ENCODE data around the gene GBF1.

Gene GBF1

DNA sequence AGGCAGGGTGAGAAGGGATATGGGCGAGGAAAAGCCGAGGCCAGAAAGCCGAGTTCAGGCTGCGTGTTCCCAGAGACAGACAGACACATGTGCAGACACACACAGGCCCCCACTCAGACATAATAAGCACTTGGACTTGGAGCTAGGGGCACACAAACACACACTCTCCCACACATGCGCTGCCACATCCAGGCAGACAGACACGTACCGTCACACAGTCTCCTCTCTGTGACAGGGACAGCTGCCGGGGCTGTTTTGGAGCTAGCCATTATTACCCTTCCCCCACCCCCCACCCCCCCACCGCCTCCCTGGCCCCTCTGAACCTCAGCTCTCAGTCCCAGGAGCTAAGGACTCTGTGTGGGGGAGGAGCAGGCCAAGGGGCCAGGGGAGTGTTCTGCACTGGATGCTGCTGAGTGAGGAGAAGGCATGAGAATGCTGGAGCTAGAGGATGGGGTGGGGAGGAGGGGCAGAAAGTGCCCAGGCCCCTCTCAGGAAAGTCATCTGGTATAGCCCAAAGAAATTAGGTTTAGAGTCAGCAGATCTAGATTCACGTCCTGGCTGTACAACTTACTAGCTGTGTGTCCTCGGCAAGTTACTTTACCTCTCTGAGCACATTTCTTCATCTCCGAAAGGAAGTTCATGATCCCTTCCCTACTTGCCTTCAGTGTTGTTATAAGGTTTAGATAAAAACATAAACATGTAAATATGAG, 10.3 kb upstream of the GBF1 start:
- DNase-seq: no peak

DNA sequence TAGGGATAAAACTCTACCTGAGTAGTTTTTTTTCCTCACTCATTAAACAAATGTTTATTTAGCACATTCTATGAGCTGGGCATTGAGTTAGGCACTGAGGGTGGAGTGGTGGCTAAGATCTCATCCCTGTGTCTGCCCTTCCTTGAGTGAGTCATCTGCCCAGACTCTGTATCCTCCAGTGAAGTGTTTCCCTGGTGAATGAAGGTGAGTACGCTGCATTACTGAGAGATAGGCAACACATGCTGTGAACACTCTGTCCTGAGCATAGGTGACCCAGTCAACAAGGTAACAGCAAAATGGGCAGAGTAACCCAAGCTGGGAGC, 9.8 kb upstream of the GBF1 start:
- no peak for DNase-seq

DNA sequence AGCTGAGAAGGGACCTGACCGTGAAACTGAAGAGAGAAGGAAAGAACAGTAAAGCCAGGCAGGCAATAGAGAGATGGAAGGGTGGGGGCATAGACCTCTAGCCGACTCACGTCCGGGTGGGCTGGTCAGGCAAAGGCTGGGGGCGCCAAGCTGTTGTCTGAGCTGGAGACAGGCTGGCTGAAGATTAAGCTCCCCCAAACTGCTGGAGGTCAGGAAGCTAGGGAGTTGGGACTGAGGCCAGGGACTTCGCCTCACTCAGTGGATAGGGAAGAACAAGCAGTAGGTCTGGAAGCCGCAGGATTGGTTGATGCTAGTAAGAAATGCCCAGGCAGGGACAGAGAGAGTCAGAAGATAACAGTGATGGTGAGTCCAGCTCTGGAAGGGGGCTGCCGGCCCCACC, 9.3 kb upstream of the GBF1 start:
- DNase-seq: no peak

DNA sequence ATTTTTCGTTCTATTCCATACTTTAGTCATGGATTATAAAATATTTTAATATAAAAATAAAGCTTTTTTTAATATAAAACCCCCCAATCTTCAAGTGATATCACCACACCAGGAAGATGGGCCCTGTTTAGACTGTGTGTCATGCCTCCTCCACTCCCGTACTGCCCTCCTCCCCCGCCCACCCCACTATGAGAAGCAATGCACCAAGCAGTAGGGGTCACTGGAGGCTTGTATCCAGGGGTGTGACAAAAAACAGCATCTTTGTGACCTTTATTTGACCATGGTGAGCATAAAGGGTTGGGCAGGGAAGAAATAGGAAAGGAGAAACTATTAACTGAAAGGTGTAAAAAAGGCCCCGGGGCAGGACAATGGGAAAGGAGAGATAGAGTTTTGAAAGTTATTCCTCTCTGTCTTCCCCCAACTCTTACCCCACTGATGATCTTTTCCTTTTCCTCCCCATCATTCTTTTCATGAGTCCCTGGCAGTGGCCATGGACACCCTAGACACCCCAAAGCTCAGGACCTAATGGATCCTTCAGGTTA, 7.5 kb upstream of the GBF1 start:
- no peak for DNase-seq

DNA sequence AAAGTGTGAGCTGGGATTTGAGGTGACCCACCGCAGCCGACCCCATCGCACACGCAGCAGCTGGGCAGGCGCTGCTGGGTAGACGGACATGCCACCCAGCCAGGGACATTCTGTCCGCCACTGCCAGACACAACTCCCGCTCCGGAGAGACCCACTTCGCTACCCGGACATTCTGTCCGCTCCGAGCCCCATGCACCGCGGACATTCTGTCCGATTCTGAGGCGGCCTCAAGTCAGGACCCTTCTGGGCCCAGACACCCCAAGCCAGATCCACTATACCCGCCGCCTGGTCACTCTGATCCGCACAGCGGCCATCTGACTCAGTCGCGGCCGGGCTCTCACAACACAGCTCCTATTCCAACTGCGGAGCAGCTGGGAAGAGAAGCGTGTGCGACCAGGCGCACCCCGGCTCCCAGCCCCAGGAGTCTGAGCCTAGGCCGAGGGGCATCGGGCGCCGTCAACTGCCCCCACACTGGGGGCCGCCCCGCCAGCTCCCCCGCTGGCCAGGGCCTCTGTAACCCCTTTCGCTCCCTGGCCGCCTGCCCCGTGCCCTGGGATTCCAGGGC, 4.8 kb upstream of the GBF1 start:
- DNase-seq: no peak

DNA sequence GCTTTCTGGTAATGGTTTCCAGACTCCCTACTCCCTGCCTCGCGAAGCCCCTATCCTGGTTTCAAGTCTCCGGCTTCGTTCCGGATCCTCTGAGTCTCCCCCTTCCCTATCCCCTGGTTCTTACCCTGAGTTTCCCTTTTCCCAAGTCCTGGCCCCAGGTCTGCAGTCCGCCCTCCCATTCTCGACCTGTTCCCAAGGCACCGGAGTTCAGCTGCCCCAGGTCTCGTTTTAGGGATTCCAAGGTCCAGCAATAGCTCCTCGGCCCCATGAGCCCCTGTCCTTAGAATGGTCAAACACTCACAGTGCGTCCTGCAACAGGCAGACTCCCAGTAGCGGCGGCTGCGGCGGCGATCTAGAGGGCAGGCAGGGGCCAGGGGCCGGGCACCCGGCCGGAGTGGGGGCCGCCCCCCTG, 4.3 kb upstream of the GBF1 start:
- DNase-seq: no peak

DNA sequence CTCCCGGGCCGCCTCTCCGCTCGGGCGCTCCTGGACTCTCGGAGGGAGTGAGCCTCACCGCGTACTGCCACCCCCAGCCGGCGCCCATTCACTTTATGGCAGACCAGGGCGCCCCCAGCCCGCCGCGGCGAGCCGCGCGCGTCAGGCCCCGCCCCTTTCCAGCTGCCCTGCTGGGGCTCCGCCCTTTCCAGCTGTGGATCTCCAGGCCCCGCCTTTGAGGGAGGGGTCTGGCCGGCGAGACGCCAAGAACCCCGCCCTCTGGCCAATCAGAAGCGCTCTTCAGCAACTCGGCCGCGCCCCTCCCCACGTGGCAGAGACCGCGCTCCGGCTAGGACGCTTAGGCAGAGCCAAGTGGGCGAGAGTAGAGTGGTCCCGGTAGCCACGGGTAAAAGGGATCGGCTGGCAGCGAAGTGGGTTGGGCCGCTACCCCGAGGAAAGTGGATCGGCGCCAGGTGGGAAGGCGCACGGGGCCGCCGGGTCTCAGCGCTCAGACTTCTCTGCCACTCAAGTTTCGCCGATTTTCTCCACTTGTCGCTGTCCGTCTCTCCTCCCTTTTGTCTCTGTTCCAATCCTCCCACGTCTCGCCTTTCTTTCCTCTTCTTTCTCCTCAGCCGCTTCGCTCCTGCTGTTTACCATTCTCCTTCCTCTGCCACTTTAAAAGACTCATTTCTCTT, 3.8 kb upstream of the GBF1 start, which contains the start of gene PITX3:
Gene PITX3 (minus strand): TSS at position 69 of the 674 bp plus-strand sequence. CDS start 9,432 bp downstream, outside the sequence.
- peak; percentile 87 for DNase-seq

DNA sequence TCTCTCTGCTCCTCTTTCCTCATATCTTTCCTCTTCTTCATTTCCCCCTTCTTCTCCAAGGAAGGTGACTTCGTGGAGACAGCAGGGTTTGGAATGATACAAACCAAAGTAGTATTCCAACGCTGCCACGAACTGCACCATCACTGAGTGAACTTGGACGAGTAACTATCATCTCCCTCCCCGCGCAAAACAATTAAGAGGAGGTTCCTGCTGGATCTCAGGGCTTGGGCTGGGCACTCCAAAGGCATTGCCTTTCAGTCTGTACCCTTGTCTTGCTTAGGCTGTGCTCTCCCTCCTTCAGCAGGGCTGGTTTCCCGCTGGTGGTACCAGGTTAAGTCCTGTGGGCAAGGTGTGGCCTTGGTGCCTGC, 3.2 kb upstream of the GBF1 start:
- no peak for DNase-seq

DNA sequence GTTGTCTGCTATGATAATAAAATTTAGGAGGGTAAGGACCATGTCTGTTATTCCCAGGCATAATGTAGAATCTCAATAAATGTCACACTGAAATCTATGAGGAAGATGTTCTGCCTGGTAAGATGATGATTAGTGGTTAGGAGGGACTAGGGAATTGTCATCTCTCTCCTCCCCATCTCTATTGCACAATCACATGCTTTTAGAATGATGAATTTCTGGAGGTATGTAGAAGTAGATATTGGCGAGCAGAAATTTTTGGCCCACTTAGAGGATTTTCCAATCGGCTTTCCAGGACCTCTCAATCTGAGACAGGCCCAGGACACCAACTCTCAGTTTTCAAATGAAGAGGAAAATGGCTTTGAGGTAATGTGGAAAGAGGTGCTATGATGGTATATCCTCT, 2.0 kb upstream of the GBF1 start:
- peak; percentile 84 for DNase-seq

DNA sequence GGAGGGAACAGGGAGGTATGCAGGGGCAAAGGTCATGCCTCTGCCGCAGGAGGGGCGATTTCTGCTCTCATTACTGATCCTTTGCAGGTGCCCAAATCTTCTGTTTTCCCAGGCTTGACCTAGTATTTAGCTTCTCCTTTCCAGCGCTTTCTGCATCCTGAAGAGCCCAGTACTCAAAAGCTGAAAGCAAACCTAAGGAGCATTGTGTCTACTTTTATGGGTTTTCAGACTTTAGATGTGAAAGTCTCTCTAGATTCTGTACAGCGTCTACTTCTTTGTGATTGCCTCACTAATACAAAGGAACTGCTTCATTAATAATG, 560 bp downstream of the GBF1 start:
- no peak for DNase-seq

DNA sequence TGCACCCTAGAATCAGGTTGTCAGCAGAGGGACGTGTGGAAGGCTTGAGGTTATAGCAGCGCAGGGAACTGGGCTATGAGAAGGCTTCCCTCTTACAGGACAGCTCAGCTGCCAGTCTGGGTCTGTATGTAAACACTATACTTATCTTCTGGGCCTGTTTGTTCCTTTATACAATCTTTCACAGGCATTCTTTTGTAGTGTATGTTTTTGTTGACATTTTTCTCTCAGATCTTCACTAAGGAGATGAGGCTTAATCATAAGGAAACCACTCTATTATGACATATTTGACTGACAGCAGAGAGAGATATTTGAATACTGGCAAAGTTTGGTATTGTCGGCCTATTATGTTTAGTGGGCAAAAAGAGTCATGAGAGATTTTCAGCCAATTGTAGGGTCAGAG, 929 bp downstream of the GBF1 start:
- peak; percentile 31 for DNase-seq

DNA sequence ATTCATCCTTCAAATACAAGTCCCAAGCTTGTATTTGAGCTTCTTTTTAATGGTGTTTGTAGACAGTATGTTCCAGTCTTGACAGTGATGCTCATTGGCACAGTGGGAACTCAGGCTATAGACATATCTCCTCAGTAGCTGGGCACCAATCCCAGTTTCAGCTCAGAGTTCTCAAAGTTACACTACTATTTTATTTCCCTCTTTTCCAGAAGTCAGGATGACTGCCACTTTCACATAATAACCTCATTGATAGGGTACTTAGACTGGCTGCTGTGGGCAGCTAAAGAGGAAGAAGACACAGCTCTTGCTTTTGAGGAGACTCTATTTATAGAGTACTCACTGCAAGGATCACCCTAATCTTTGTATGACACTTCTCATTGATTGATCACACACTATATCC, 2.4 kb downstream of the GBF1 start:
- no peak for DNase-seq

DNA sequence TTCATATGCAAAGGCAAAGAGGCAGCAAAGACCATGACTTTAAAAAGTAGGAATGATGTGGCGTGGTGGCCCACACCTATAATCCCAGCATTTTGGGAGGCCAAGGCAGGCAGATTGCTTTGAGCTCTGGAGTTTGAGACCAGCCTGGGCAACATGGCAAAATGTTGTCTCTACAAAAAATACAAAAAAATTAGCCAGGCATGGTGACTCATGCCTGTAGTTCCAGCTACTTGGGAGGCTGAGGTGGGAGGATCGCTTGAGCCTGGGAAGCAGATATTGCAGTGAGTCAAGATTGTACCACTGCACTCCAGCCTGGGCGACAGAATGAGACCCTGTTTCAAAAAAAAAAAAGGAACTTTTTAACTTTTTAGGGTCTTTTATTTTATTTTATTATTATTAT, 7.2 kb downstream of the GBF1 start:
- peak; percentile 50 for DNase-seq

DNA sequence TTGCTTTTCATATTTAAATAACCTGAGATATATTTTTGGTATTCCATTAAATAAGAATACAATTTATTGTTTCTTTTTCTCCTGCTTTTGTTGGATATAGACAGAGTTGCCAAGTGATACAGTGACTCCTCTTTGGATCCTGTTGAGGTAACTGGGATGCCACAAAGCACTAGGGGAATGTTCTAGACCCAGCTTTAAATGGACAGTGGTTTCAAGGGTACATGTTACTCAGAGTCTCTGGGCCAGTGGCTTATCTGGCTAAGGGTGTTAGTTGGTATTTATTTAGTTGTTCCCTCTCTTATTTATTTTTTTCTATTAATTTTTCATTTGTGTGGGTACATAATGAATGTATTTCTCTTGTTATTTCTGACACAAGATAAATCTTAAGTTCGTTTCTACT, 9.1 kb downstream of the GBF1 start:
- DNase-seq: no peak

DNA sequence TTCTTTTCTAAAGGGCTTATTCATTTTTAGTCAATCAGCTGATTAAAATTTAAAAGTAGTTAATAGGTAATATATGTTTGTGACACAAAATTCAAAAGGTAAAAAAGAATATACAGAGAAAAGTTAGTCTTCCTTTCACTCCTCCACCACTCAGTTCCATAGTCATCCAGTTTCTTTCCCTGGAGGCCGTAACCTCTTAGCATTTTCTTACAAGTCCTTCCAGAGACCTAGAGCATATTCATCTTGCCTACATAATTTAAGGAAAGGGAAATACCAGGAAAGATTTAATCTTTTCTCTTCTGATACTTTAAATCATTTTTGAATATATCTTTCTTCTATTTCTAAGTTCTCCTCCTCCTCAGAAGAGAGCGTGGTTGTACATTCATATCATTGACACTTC, 10.1 kb downstream of the GBF1 start:
- no peak for DNase-seq

DNA sequence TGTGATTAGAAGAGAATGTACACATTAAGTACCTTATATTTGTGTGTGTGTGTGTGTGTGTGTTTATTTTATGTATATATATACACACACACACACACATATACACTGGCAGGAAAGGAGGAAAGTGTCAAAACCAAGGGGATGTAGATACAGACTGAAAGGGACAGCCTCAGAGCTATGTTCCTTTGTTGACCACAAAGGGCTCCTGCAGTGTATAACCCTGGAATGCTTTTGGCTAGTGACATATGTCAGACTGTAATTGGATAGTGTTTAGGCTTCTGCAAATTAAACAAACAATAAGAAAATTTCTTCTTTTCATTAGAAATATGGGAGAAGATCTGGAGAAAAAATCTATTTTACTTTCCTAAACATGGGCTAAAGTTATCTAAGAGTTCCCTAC, 15.9 kb downstream of the GBF1 start:
- no peak for DNase-seq

DNA sequence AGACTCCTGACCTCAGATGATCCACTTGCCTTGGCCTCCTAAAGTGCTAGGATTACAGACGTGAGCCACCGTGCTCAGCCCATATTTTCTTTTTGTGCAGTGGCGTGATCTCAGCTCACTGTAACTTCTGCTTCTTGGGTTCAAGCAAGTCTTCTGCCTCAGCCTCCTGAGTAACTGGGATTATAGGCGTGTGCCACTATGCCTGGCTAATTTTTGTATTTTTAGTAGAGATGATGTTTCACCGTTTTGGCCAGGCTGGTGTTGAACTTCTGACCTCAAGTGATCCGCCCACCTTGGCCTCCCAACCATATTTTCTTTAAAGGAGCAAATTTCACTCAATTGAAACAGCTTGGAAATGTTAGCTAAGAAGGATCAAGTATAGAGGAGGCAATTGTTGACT, 16.5 kb downstream of the GBF1 start:
- no peak for DNase-seq

DNA sequence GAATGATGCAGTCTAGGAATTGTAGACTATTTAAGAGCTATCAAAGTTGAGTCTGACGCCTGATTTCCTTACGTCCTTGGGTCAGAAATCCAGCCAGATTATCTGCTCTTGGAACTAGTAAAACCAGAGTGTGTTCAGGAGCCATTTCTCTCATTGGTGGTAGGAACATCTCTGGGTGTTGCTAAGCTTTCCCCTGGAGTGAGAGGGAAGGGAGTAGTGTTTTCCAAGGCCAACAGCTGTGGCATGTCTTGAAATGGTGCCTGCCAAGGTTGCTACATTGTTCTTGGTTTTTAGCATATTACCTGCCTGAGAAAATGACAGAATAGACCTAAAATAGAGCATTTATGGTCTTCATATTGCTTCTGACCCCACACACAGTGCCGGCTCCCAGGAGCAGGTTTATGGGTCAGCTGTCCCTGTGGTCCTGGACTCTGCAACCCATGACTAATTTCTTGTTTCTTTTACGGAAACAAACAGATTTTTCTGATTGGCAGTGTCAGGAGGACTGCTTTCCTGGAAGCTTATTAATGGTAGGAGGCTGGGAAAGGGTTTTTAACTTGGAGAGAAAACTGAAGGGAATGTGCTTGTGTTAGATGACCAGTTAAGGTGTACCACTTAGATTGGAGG, 17.5 kb downstream of the GBF1 start:
- no peak for DNase-seq

DNA sequence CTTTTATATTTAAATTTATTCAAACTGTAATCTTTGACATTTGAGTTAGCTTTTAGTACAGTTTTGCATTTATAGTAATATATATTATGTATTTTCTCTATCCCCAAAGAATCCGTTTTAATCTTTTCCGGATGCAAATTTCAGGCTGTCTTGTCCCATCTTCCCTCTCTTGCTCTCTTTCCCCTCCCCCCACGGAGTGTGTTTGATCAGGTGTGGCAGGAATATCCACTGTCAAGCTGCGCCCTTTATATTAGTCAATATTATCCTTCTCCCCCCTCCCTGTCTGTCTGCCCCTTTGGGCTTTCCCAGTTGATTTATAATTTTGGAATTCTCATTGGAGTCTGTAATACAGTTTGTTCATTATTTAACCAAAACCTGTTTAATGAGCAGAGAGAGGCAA, 19.0 kb downstream of the GBF1 start:
- DNase-seq: no peak

DNA sequence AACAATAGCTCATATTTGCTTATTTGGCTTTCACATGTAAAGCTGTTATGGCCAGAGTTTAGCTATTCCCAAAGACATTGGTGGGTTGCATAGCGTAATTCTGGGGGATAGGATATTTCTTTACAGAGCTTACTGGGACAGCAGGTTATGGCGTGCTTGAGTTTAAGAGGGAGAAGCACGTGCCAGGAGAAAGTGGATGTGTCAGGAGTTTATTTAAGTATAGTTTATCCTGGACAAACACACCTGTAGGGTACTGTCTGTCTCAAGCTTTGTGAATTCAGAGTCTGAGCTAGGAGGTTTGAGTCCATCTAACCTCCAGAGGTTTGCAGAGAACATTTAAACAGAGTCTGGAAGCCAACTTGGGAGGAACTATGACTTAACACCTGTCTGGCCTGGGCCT, 21.3 kb downstream of the GBF1 start:
- DNase-seq: no peak

DNA sequence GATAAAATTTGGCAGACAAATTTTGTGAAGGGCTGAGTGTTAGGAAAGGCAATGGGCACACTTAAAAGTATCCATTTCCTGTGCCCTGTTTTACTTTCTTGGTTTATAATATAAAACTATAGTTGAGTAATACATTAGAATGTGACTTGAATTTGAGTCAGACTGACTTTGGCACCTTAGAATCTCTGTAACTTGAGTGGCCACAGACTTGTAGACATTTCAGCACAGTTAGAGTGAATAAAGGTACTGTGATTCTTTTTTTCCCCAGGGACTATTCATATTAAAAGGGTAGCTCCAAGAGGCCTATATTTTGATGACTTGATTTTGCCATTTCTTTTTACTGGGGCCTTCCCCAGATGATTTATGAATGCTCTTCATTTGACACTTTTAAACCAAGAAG, 22.4 kb downstream of the GBF1 start:
- DNase-seq: peak; percentile 65

DNA sequence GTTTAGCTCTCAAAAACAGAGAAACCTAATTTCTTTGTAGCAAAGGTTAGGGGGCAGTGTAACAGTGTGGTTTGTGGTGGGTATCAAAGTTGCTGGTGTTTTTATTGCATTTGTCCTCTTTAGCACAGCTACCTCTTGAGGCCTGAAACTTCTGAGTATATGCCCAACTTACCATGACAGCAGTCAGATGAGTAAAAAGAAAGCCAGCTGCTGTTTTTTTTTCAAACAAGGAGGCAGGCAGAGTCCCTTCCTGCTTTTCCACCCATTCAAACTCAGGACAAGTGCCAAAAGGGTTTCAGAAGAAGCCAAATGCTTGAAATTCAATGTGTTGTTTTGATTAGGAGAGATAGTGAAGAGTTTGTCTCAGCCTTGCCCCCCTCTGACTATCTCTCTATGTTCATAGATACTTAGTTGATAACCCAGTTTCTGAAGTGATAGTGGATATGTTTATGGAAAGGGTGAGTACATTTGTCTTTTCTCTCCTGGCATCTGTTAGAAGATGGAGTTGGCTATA, 23.1 kb downstream of the GBF1 start:
- peak; percentile 67 for DNase-seq

DNA sequence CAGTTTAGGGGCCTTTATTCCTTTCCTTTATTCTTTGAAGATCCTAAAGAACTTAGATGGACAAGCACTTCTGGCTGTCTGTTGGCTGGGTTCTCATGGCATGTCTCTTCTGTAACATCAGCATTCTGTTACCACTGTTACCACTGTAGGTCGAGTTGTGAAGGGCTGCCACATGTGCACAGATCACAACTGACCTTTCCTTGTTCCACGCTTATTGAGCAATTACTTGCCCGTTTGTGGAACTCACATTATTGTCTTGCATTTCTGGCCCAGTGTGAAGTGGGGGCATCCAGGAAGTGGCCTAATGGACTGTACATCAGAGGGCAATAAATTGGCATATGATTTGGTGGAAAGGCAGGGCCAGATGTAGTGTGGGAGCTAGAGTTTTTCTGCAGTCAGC, 23.7 kb downstream of the GBF1 start:
- DNase-seq: no peak

DNA sequence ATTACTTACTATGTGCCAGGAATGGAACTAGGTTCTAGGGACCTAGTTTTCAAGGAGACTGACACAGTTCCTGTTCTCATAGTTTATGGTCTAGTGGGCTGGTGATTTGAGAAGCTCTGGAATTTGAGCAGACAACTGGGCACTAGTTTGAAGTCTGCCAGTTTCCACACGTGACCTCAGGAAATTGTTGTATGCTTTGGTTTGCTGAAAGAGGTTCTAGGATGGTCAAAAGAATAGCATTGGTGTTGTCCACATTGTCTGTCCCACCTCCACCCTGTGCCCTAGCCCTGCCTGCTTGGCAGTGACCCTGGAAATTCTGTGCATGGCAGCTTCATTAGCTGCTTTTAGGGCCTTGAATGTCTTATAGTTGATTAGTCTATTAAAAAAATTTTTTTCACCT, 28.7 kb downstream of the GBF1 start:
- no peak for DNase-seq
